KOPT-K1 (cell line): ENCODE results near the gene NSRP1.
"Not testable (repeated sequence)": the region's sequence is repeated elsewhere in the genome, so short reads cannot be mapped to it uniquely, and the experiment has no call there.

Experiments
- H3K27ac ChIP-seq: fragments of 200-600 bp; sonication (generic); 2 replicates; pipeline ENCODE4 v1.5.1; 2016; ENCODE audit warnings: antibody characterized with exemption, mild to moderate bottlenecking, low read depth, low read length; ENCODE audit not compliant: poor library complexity, severe bottlenecking
- H3K36me3 ChIP-seq: fragments of 200-600 bp; sonication (generic); 2 replicates; pipeline ENCODE4 v1.5.1; 2017; ENCODE audit warnings: antibody characterized with exemption, mild to moderate bottlenecking, low read length, moderate library complexity; ENCODE audit not compliant: insufficient read depth
- H3K9me3 ChIP-seq: fragments of 200-600 bp; sonication (generic); 2 replicates; pipeline ENCODE4 v1.5.1; 2017; ENCODE audit warnings: antibody characterized with exemption, low read length, mild to moderate bottlenecking; ENCODE audit not compliant: insufficient read depth, poor library complexity, severe bottlenecking

NSRP1 gene

GRCh38 chr17:30116661-30117551 lies at the start of gene NSRP1:
TSS of gene NSRP1 (plus strand) at chr17:30116816. CDS start at chr17:30116844, 28 bp downstream.
- Histone ChIP-seq H3K27ac (peak within 1 kb of the TSS; percentile 81), H3K9me3 (no peaks in the 10 kb centered on the region), H3K36me3 (peaks cover 35% of the 10 kb centered on the region)

- no peaks in the 10 kb centered on the region for H3K36me3 ChIP-seq
- H3K27ac ChIP-seq: no peak overlapping the region
- peaks cover 26% of the 10 kb centered on the region for H3K9me3 ChIP-seq
These were observed 48.2 kb upstream of the NSRP1 start for GRCh38 chr17:30068465-30068864.

DNA sequence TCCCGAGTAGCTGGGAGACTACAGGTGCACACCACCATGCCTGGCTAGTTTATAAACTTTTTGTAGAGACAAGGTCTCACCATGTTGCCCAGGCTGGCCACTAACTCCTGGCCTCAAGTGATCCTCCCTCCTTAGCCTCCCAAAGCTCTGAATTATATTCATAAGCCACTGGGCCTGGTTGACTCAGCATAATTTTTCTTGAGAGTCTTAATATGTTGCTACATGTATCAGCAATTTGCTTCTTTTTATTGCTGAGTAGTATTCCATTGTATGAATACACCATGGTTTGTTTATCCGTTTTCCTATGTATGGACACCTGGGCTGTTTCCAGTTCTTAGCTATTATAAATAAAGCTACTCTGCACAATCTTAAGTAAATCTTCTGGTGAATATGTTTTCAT lies 42.4 kb upstream of the NSRP1 start:
- Histone ChIP-seq H3K9me3 (no peaks in the 10 kb centered on the region), H3K27ac (no peak overlapping the region), H3K36me3 (no peaks in the 10 kb centered on the region)

DNA sequence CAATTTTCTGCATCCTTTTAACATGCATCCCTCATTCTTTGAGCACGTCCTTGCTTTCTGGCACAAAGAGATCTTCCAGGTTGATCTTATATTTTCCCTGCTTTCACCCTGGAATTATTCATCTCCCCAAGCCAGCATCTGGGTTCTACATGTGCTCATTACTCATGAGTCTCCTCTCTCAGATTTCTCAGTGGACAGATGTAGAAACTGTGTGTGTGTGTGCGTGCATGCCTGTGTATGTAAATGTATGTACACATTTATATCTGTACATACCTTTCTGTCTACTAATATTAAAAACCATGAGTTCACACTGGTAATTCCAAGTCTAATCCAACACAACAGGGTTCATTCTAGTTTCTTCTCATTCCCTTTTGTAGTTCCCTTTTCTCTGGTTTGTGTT lies 41.9 kb upstream of the NSRP1 start:
- Histone ChIP-seq H3K36me3 (no peaks in the 10 kb centered on the region), H3K9me3 (no peaks in the 10 kb centered on the region), H3K27ac (no peak overlapping the region)

DNA sequence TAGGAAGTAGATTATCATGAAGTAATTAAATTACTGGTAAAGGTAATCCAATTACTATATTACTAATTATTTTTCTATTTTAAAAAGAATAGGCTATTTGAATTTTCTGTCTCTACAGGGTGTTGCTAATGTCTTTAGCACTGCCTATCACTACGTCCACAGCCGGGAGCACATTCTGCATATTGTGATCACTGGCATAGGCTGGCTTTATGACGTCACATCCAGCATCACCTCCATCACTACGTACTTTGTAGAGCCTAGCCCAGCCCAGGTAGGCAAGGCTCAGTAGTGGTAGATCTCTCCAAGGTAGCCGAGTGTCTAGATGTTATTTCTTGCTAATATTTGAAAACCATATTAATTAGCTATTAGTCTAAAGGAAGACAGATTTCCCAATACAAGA lies 33.8 kb upstream of the NSRP1 start:
- Histone ChIP-seq H3K27ac (no peak overlapping the region), H3K9me3 (no peaks in the 10 kb centered on the region), H3K36me3 (no peaks in the 10 kb centered on the region)

- H3K36me3 ChIP-seq: no peaks in the 10 kb centered on the region
- H3K27ac ChIP-seq: no peak overlapping the region
- no peaks in the 10 kb centered on the region for H3K9me3 ChIP-seq
These were observed 31.8 kb upstream of the NSRP1 start for GRCh38 chr17:30084788-30085187.

GRCh38 chr17:30086896-30087295 lies 29.7 kb upstream of the NSRP1 start:
- Histone ChIP-seq H3K27ac (no peak overlapping the region), H3K36me3 (no peaks in the 10 kb centered on the region), H3K9me3 (no peaks in the 10 kb centered on the region)

DNA sequence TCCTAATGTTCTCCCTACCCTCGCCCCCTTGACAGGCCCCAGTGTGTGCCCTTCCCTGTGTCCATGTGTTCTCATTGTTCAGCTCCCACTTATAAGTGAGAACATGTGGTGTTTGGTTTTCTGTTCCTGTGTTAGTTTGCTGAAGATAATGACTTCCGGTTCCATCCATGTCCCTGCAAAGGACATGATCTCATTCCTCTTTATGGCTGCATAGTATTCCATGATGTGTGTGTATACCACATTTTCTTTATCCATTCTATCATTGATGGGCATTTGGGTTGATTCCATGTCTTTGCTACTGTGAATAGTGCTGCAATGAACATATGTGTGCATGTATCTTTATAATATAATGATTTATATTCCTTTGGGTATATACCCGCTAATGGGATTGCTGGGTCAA lies 29.2 kb upstream of the NSRP1 start:
- not testable (repeated sequence) for H3K27ac ChIP-seq, H3K36me3 ChIP-seq, H3K9me3 ChIP-seq

GRCh38 chr17:30091121-30091670 lies 25.4 kb upstream of the NSRP1 start:
- Histone ChIP-seq H3K9me3 (no peaks in the 10 kb centered on the region), H3K36me3 (no peaks in the 10 kb centered on the region), H3K27ac (no peak overlapping the region)

DNA sequence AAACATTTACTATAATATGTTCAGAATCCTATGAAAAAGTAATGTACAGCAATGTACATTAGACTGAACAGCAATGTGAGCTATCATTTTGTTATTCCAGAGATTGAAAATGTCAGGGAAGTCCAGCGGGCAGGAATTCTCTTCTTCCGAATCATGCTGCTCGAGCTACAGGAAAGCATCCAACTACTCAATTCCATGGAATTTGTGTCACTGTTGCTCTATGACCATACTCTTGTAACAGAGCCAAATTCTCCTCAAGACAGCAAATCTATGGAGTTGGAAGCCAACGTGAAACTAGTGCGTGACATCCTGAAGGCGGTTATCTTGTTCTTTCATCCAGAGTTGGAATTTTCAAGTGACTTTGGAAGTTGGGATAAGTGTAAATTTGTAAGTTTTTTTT lies 24.8 kb upstream of the NSRP1 start:
- Histone ChIP-seq H3K36me3 (no peaks in the 10 kb centered on the region), H3K9me3 (no peaks in the 10 kb centered on the region), H3K27ac (no peak overlapping the region)

GRCh38 chr17:30092886-30093285 lies 23.7 kb upstream of the NSRP1 start:
- H3K9me3 ChIP-seq: no peaks in the 10 kb centered on the region
- H3K27ac ChIP-seq: no peak overlapping the region
- no peaks in the 10 kb centered on the region for H3K36me3 ChIP-seq

DNA sequence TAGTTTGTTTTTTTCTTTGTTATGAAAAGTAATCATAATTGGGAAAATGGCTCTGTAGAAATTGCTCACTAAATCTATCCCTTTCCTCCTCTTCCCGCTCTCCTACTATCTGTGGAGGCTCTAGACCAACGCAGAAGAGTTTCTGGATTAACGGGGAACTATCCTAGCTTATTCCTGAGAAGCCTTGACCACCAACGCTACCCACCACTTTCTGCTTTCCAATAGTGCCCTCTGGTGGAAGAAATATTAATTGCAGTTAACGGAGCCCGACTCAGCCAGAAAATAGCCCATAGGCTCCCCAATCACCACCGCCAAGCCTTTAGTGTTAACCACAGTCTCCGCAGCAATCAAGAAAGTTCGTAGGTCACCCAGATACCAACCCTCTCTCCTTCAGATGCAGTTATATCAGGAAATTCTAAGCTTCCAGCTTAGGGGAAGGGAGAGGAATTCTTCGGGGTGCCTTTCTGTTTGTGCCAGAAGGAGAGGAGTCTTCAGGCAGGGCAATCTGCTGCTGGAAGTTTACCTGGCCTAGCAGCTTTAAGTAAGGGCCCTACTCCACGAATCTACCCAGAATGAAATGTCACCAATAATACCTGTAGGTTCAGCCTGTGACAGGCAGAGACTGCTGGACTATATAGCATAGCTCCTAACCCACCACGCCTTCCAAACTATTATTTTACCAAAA lies 23.0 kb upstream of the NSRP1 start:
- Histone ChIP-seq H3K27ac (no peak overlapping the region), H3K36me3 (no peaks in the 10 kb centered on the region), H3K9me3 (no peaks in the 10 kb centered on the region)

DNA sequence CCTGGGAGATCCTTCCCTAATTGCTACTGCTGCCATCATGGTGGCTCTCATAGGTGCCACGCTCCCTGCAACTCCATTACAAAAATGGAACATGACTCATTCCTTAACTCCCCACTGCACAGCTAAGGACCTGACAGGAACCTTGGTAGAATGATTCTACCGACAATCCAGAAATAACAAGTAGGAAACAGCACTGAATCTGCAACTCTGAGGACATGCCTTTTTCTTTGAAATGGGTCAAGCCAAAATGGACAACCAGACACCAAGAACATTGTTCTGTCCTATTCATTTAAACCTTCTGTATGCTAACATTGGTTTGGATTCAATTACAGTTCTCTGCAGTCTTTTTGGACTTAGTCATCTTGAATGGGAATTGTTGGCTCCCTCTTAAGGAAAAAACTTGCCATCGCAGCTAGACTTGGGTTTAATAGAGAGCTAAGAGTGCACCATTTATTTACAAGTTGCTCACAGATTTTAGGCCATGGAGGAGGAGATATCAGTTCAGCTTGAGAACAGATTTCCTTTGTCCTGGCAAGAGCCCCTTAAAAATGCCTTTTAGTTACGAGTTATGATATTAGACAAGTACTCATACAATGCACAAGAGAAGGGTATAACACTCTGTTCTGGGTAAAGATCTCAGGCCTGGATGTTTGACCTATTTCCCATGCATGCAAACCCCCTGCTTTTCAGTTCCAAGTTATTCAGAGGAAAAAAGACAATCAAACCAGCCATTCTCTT lies 20.9 kb upstream of the NSRP1 start:
- H3K36me3 ChIP-seq: no peaks in the 10 kb centered on the region
- no peaks in the 10 kb centered on the region for H3K9me3 ChIP-seq
- no peak overlapping the region for H3K27ac ChIP-seq

DNA sequence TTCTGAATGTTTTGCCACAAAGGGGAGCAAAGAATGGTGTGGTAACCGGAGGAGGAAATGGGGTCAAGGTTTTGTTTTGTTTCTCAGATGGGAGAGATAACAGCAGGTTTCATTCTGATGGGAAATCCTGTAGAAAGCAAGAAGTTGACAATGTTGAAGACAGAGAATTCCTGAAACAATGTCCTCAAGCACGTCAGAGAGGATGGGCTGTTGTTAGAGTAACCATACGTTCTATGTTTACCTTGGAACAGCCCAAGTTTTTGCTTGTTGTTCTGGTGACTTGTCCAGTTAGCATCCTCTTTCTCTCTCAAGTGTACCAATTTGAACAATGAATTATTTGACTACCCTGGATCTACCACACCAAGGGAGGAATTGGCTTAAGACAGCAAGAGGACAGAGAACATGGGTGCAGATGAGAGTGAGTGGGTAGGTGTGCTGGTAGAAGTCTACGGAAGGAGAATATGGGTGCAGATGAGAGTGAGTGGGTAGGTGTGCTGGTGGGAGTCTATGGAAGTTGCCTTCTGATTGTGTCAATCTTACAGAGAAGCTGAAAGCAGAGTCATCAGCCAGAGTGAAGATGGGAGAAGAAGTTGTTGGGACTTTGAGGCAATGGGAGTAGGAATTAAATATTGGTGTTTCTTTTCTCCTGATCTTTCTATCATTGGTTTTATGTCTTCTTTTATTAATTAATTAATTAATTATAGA lies 14.8 kb upstream of the NSRP1 start:
- H3K9me3 ChIP-seq: no peaks in the 10 kb centered on the region
- H3K27ac ChIP-seq: no peak overlapping the region
- no peaks in the 10 kb centered on the region for H3K36me3 ChIP-seq
